IMR-90 (cell line): Measurements from ENCODE around the gene CDK2AP2. TPM values are rescaled to one million over a fixed set of nuclear protein-coding genes. Genes with fewer than 3 reads are reported as not detected.

ENCODE experiments used
- ATAC-seq: fragments of 200-7000 bp; cut with Tn5 transposase; 2 replicates; pipeline ENCODE4 v1.9.1; 2020; ENCODE audit warnings: low read depth, mild to moderate bottlenecking, moderate library complexity
- BruUV-seq: library from RNA; stranded (reverse); fragments of 400-500 nt; replicated peaks from 2 replicates; lab custom pipeline; 2021; lab: Mats Ljungman, UMichigan
- CTCF ChIA-PET: fragments of 300-600 bp; formaldehyde crosslinking; extraction: SDS; loops from one replicate; lab custom pipeline; 2021; ENCODE audit warnings: antibody characterized with exemption; lab: Yijun Ruan, JAX
- POLR2A ChIA-PET: fragments of 300-600 bp; sonication (Branson Sonifier 250); formaldehyde crosslinking; loops from one replicate; lab custom pipeline; 2022; ENCODE audit warnings: antibody characterized with exemption; ENCODE audit not compliant: unreplicated experiment; lab: Charles Lee
- DNase-seq: peaks from one replicate; pipeline ENCODE4 v3.0.0; 2013
- H2AFZ ChIP-seq: replicated peaks from 2 replicates; pipeline ENCODE3; 2013; ENCODE audit warnings: low read length, mild to moderate bottlenecking; ENCODE audit not compliant: poor library complexity
- H2AK5ac ChIP-seq: 2 replicates; pipeline ENCODE4 v1.6.1; 2013; ENCODE audit warnings: low read depth, low read length, inconsistent platforms
- H2AK9ac ChIP-seq: replicated peaks from 2 replicates; pipeline ENCODE3; 2013; ENCODE audit warnings: mild to moderate bottlenecking, low read depth, low read length, moderate library complexity; ENCODE audit not compliant: poor library complexity
- H2BK120ac ChIP-seq: 2 replicates; pipeline ENCODE4 v1.6.1; 2013; ENCODE audit warnings: low read depth, low read length, inconsistent platforms
- H2BK15ac ChIP-seq: 3 replicates; pipeline ENCODE4 v1.6.1; 2013; ENCODE audit warnings: low read depth, low read length, inconsistent platforms
- H2BK20ac ChIP-seq: 2 replicates; pipeline ENCODE4 v1.6.1; 2013; ENCODE audit warnings: low read depth, mild to moderate bottlenecking, inconsistent platforms, low read length, moderate library complexity
- H2BK5ac ChIP-seq: 2 replicates; pipeline ENCODE4 v1.6.1; 2013; ENCODE audit warnings: mild to moderate bottlenecking, low read depth, low read length, inconsistent platforms; ENCODE audit not compliant: poor library complexity, severe bottlenecking
- H3K14ac ChIP-seq: replicated peaks from 2 replicates; pipeline ENCODE4 v1.6.1; 2013; ENCODE audit warnings: low read depth, low read length, inconsistent platforms
- H3K18ac ChIP-seq: 2 replicates; pipeline ENCODE4 v1.6.1; 2013; ENCODE audit warnings: low read depth, low read length, control low read depth
- H3K23ac ChIP-seq: 2 replicates; pipeline ENCODE4 v1.6.1; 2013; ENCODE audit warnings: low read depth, low read length, inconsistent platforms
- H3K27ac ChIP-seq: 2 replicates; pipeline ENCODE4 v1.5.1; 2013; ENCODE audit warnings: mild to moderate bottlenecking, control low read depth, low read length; ENCODE audit not compliant: insufficient read depth
- H3K27me3 ChIP-seq: 2 replicates; pipeline ENCODE4 v1.6.1; 2013; ENCODE audit warnings: low read length; ENCODE audit not compliant: control insufficient read depth, insufficient read depth
- H3K36me3 ChIP-seq: 2 replicates; pipeline ENCODE4 v1.6.1; 2013; ENCODE audit warnings: low read length, mixed read lengths; ENCODE audit not compliant: control insufficient read depth, insufficient read depth
- H3K4ac ChIP-seq: 2 replicates; pipeline ENCODE4 v1.6.1; 2013; ENCODE audit warnings: low read depth, low read length, inconsistent platforms
- H3K4me1 ChIP-seq: 2 replicates; pipeline ENCODE4 v1.6.1; 2013; ENCODE audit warnings: low read length, mixed read lengths; ENCODE audit not compliant: control insufficient read depth, insufficient read depth
- H3K4me2 ChIP-seq: 2 replicates; pipeline ENCODE4 v1.6.1; 2013; ENCODE audit warnings: low read depth, mild to moderate bottlenecking, control low read depth, low read length, moderate library complexity
- H3K4me3 ChIP-seq: 2 replicates; pipeline ENCODE4 v1.5.1; 2013; ENCODE audit warnings: low read depth, mild to moderate bottlenecking, control low read depth, low read length, moderate library complexity; ENCODE audit not compliant: insufficient read depth
- H3K56ac ChIP-seq: 2 replicates; pipeline ENCODE4 v1.6.1; 2013; ENCODE audit warnings: low read length, inconsistent platforms; ENCODE audit not compliant: insufficient read depth; ENCODE audit errors: extremely low read depth
- H3K79me1 ChIP-seq, 2 experiments: 2 replicates each; pipeline ENCODE4 v1.6.1; 2013; ENCODE audit warnings: low read length in 2 of 2, inconsistent platforms in 1 of 2, low read depth in 1 of 2
- H3K9ac ChIP-seq: 2 replicates; pipeline ENCODE4 v1.6.1; 2013; ENCODE audit warnings: low read depth, low read length, control low read depth
- H3K9me1 ChIP-seq: 2 replicates; pipeline ENCODE4 v1.6.1; 2013; ENCODE audit warnings: low read length, inconsistent platforms; ENCODE audit not compliant: insufficient read depth
- H3K9me3 ChIP-seq: 2 replicates; pipeline ENCODE4 v1.6.1; 2013; ENCODE audit warnings: low read length; ENCODE audit not compliant: control insufficient read depth, insufficient read depth
- H4K20me1 ChIP-seq: 2 replicates; pipeline ENCODE4 v1.6.1; 2013; ENCODE audit warnings: low read length, inconsistent platforms; ENCODE audit not compliant: insufficient read depth
- H4K5ac ChIP-seq: 2 replicates; pipeline ENCODE4 v1.6.1; 2013; ENCODE audit warnings: mild to moderate bottlenecking, low read depth, low read length, control low read depth
- H4K8ac ChIP-seq, 2 experiments: 2 replicates each; pipeline ENCODE4 v1.6.1; 2013; ENCODE audit warnings: low read depth in 2 of 2, low read length in 2 of 2, control low read depth in 1 of 2, inconsistent platforms in 1 of 2
- H4K91ac ChIP-seq: 2 replicates; pipeline ENCODE4 v1.6.1; 2013; ENCODE audit warnings: low read depth, low read length, inconsistent platforms; ENCODE audit not compliant: insufficient read depth
- BHLHE40 ChIP-seq: fragments of 150-350 bp; IDR thresholded peaks from 2 replicates; pipeline ENCODE4 v1.6.1; 2016; ENCODE audit warnings: mild to moderate bottlenecking, low read depth, low read length
- CEBPB ChIP-seq: IDR thresholded peaks from 2 replicates; pipeline ENCODE4 v1.6.1; 2012; ENCODE audit warnings: low read depth, low read length, improper control_type of control experiment
- CHD1 ChIP-seq: IDR thresholded peaks from 2 replicates; pipeline ENCODE4 v1.6.1; 2012; ENCODE audit warnings: low read depth, low read length, improper control_type of control experiment
- CTCF ChIP-seq: conservative IDR thresholded peaks from 2 replicates; pipeline ENCODE4 v1.5.1; 2012; ENCODE audit warnings: mild to moderate bottlenecking, low read depth, low read length, improper control_type of control experiment
- ELK1 ChIP-seq: fragments of 150-350 bp; IDR thresholded peaks from 2 replicates; pipeline ENCODE4 v1.6.1; 2016; ENCODE audit warnings: low read depth, mild to moderate bottlenecking, low read length, moderate library complexity, borderline replicate concordance
- MAFK ChIP-seq: IDR thresholded peaks from 2 replicates; pipeline ENCODE4 v1.6.1; 2012; ENCODE audit warnings: low read depth, low read length, improper control_type of control experiment
- MAZ ChIP-seq: IDR thresholded peaks from 2 replicates; pipeline ENCODE4 v1.6.1; 2012; ENCODE audit warnings: low read depth, mild to moderate bottlenecking, low read length, improper control_type of control experiment, moderate library complexity, borderline replicate concordance
- MXI1 ChIP-seq: IDR thresholded peaks from 2 replicates; pipeline ENCODE4 v1.6.1; 2012; ENCODE audit warnings: low read depth, mild to moderate bottlenecking, low read length, moderate library complexity, borderline replicate concordance
- NFE2L2 ChIP-seq: fragments of 150-350 bp; IDR thresholded peaks from 2 replicates; pipeline ENCODE4 v1.6.1; 2016; ENCODE audit warnings: low read depth, mild to moderate bottlenecking, low read length
- POLR2A ChIP-seq: IDR thresholded peaks from 2 replicates; pipeline ENCODE4 v1.6.1; 2012; ENCODE audit warnings: mild to moderate bottlenecking, low read depth, low read length
- RAD21 ChIP-seq: IDR thresholded peaks from 2 replicates; pipeline ENCODE4 v1.6.1; 2012; ENCODE audit warnings: low read length, improper control_type of control experiment
- RCOR1 ChIP-seq: IDR thresholded peaks from 2 replicates; pipeline ENCODE4 v1.6.1; 2012; ENCODE audit warnings: mild to moderate bottlenecking, low read length, improper control_type of control experiment; ENCODE audit not compliant: insufficient replicate concordance
- RFX5 ChIP-seq: IDR thresholded peaks from 2 replicates; pipeline ENCODE4 v1.8.0; 2012; ENCODE audit warnings: low read depth, mild to moderate bottlenecking, low read length, moderate library complexity
- SMC3 ChIP-seq: fragments of 150-350 bp; IDR thresholded peaks from 2 replicates; pipeline ENCODE4 v1.6.1; 2016; ENCODE audit warnings: low read depth, mild to moderate bottlenecking, antibody characterized with exemption, low read length, moderate library complexity
- USF2 ChIP-seq: fragments of 150-350 bp; IDR thresholded peaks from 2 replicates; pipeline ENCODE4 v1.6.1; 2017; ENCODE audit warnings: mild to moderate bottlenecking, antibody characterized with exemption, low read length, low read depth
- WGBS, 2 experiments: methylation state at CpG; one replicate each; pipeline versions ENCODE4 v1.1.5 to v1.1.7; 2013; ENCODE audit warnings: missing lambda C conversion rate in 2 of 2; ENCODE audit not compliant: insufficient read length in 1 of 2; ENCODE audit errors: extremely low coverage in 2 of 2; 5-methylcytosine and 5-hydroxymethylcytosine counted together
- dilution Hi-C: fragments of 300-500 bp; cut with HindIII; formaldehyde crosslinking; loops from one replicate; pipeline ENCODE4 v1.14.3; 2018; ENCODE audit warnings: low sequenced_read_pairs; ENCODE audit not compliant: unreplicated experiment
- in situ Hi-C: fragments of 300-500 bp; cut with MboI; formaldehyde crosslinking; loops from 3 replicates; pipeline ENCODE4 v1.14.3; 2019; ENCODE audit warnings: low sequenced_read_pairs, inconsistent platforms, mixed read lengths
- intact Hi-C: fragments of 100-400 bp; cut with micrococcal nuclease; formaldehyde crosslinking; loops from 2 replicates; pipeline ENCODE4 v1.10.0; 2022
- polyA plus RNA-seq, 3 experiments: library from polyadenylated mRNA; depleted of rRNA; stranded (reverse); fragments of >200 nt; gene quantifications; 2 replicates each; pipeline ENCODE4 v1.2.3, GENCODE V29; 2012; ENCODE audit warnings: low replicate concordance in 1 of 3
- total RNA-seq: library from RNA; depleted of rRNA; stranded (reverse); fragments of >200 nt; gene quantifications from 2 replicates; pipeline ENCODE4 v1.2.3, GENCODE V29; 2012

Gene CDK2AP2
- total and polyA plus RNA-seq, 2 of the 4 experiments (the other 2 are of a cell fraction), result 8.1 to 44.7 TPM

GRCh38 chr11:67506426-67507051 is 1.4 kb downstream of the CDK2AP2 start:
- Histone ChIP-seq H3K9ac (no peak overlapping the region), H3K27me3 (0 out of 2 replicates have a peak, but pooled peaks cover 2% of the 10 kb centered on the region), H2AK9ac (peak overlapping the region; percentile 89), H3K9me3 (no peaks in the 10 kb centered on the region), H3K18ac (no peak overlapping the region), H4K20me1 (no peaks in the 10 kb centered on the region), H3K4ac (0 out of 2 replicates have a peak overlapping the region, but pooled peaks have one; percentile 22), H3K4me3 (no peak overlapping the region), H3K56ac (no peak overlapping the region), H3K4me2 (no peak overlapping the region), H4K5ac (no peak overlapping the region), H2BK20ac (no peak overlapping the region), H4K8ac (peak overlapping the region in 1 of 2 experiments; percentile 61; a peak in 1 of 4 replicates), H2BK15ac (no peak overlapping the region), H2AFZ (peak overlapping the region; percentile 85), H2BK120ac (no peak overlapping the region), H3K23ac (no peak overlapping the region), H3K9me1 (no peaks in the 10 kb centered on the region; the same call in 1 of the 2 replicates), H3K79me1 (peaks cover 3 to 35% of the 10 kb centered on the region in 2 experiments; a peak in 2 of 4 replicates), H2AK5ac (0 out of 2 replicates have a peak overlapping the region, but pooled peaks have one; percentile 51), H3K27ac (no peak overlapping the region), H3K14ac (no peak overlapping the region), H3K36me3 (peaks cover 4% of the 10 kb centered on the region; the same call in 1 of the 2 replicates), H2BK5ac (no peak overlapping the region), H3K4me1 (peaks cover 14% of the 10 kb centered on the region), H4K91ac (no peak overlapping the region)
- DNase-seq (no peak), ATAC-seq (no peak)
- dilution Hi-C loops (no loop called here), intact Hi-C loops (loop anchor here (1.0 to 2.0 kb wide), 2 partner anchors 63 to 160 kb away; partner anchors contain the start of gene CORO1B), in situ Hi-C loops (no loop called here)
- WGBS, 2 experiments, result 97% methylated on average over 4 of the region's 16 CpGs; no CpG with 5 or more reads in 1 of the 2 experiments
- BruUV-seq, result TSS peak; percentile 74
- CTCF ChIA-PET, result no interaction called here
- POLR2A ChIA-PET, result no interaction called here
- TF ChIP-seq MXI1, result no peak
- no peak for TF ChIP-seq POLR2A
- TF ChIP-seq CTCF, result no peak
- no peak for TF ChIP-seq CHD1
- no peak for TF ChIP-seq ELK1
- no peak for TF ChIP-seq BHLHE40
- TF ChIP-seq RAD21, result no peak
- TF ChIP-seq SMC3, result no peak
- TF ChIP-seq MAZ, result no peak
- TF ChIP-seq RFX5, result no peak
- no peak for TF ChIP-seq RCOR1
- no peak for TF ChIP-seq CEBPB
- TF ChIP-seq NFE2L2, result no peak
- TF ChIP-seq MAFK, result no peak
- TF ChIP-seq USF2, result no peak
